Renal pelvis (tissue), 4 donors: ENCODE data around the gene HS3ST6. TPM values are rescaled to one million over a fixed set of nuclear protein-coding genes. Genes with fewer than 3 reads are reported as not detected.
"Not testable (repeated sequence)": the region's sequence is repeated elsewhere in the genome, so short reads cannot be mapped to it uniquely, and the experiment has no call there.

Source experiments
- DNase-seq: peaks from one replicate; pipeline ENCODE4 v3.0.0-alpha.2; 2013
- polyA plus RNA-seq, 3 donors: library from polyadenylated mRNA; unstranded; fragments of 120-200 nt; gene quantifications; one replicate each; pipeline ENCODE4 v1.2.1, GENCODE V29; 2013; ENCODE audit not compliant: insufficient read length in 3 of 3

HS3ST6 gene
- polyA plus RNA-seq, 3 donors = 0.13 to 0.41 (median 0.37) TPM

DNA sequence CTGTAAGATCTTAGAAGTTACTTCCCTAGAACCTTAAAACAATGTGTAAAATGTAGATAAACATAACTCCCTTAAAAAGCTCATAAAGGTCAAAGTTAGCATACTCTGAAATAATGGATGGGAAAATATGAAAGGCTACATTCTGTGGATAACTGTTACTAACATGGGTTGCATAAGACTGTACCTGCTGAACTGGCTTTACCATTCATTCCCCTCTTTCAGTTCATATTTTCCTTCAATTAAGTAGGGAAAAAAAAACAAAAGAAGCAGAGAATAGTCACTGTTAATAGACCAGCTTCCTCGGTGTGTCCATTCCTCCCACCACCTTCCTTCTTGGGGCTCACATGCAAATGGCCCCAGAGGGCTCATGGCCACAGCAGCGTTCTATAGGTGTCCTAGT lies 38.7 kb downstream of the HS3ST6 start:
- DNase-seq = no peak

- no peak for DNase-seq
Measured at GRCh38 chr16:1878256-1878655, 40.0 kb downstream of the HS3ST6 start.

GRCh38 chr16:1877804-1878203 lies 40.4 kb downstream of the HS3ST6 start:
- DNase-seq = no peak

GRCh38 chr16:1877089-1877488 lies 41.1 kb downstream of the HS3ST6 start:
- no peak for DNase-seq

DNA sequence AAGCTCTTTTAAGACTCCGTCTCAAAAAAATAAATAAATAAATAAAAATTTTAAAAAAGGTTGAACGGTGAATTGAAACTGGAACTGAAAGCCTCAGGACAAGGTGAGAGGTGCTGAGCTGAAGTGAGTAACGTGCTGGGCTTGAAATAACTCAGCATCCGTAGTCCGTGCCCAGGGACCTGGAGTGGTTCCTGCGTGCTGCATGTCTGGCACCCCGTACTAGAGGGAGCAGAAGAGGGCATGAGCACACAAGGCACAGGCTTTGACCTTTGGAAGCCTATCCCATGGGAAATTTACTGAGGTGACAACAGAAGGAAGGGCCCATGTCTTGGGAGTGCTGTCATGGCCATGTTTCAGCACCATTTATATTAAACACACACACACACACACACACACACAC lies 41.7 kb downstream of the HS3ST6 start:
- no peak for DNase-seq

- DNase-seq = not testable (repeated sequence)
Measured at GRCh38 chr16:1876066-1876465, 42.1 kb downstream of the HS3ST6 start.

- DNase-seq = peak; percentile 35
Measured at GRCh38 chr16:1874854-1875253, 43.4 kb downstream of the HS3ST6 start.

DNA sequence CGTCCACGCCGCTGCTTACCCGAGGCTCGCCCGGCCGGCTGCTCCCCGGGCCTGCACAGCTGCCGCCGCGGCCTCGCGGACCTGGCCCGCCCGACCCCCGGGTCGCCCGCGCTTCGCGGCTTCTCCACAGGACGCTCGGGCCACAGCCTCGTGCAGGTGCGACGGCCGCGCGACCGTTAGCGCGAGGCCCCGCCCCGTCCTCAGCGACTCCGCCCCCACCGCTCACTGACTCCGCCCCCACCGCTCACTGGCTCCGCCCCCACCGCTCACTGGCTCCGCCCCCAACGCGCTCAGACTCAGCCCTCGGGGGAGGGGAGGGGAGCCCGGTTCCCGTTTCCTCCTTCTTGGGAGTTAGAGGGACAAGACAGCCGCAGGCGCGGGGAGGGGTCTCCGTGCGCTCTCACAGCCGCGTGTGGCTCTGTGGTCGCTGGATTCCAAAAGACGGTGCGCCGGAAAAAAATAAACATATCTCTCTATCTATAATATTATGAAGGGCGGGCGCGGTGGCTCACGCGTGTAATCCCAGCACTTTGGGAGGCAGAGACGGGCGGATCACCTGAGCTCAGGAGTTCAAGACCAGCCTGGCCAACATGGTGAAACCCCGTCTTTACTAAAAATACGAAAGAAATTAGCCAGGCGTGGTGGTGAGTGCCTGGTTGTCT lies 46.1 kb downstream of the HS3ST6 start, which contains the start of gene MEIOB:
Gene MEIOB (minus strand): TSS at position 191 of the 662 bp plus-strand sequence. CDS start 3,989 bp downstream, outside the sequence.
- DNase-seq = no peak

DNA sequence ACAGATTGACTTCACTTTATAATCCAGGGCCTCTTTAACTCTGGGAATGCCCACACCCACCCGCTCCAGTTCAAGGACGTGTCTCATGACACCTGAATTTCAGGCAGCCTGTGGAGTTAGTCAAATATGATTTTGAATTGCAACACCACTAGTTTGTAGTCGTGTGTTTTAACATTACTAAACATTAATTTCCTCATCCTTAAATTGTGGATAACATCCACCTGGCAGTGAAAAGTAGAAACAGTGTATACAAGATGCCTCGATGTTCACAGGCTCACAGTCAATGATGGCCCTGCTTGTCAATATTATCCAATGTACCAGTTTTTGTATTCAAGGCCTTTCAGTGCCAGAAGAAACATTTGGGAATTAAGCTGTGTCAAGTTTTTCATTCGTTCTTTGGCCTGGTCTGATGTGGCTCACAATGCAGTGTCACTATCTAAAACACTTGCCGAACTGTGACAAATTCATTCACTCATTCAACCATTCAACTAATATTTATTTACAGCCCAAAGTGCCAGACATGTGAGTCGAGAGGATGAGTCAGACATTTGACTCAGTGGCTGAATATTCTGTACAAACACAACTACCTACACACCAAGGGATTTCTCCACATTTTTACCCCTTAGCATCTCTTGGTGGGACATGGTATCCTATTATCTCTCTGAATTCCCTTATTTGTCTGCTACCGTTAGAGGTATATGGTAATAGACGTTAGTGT lies 47.7 kb downstream of the HS3ST6 start:
- DNase-seq = no peak

DNA sequence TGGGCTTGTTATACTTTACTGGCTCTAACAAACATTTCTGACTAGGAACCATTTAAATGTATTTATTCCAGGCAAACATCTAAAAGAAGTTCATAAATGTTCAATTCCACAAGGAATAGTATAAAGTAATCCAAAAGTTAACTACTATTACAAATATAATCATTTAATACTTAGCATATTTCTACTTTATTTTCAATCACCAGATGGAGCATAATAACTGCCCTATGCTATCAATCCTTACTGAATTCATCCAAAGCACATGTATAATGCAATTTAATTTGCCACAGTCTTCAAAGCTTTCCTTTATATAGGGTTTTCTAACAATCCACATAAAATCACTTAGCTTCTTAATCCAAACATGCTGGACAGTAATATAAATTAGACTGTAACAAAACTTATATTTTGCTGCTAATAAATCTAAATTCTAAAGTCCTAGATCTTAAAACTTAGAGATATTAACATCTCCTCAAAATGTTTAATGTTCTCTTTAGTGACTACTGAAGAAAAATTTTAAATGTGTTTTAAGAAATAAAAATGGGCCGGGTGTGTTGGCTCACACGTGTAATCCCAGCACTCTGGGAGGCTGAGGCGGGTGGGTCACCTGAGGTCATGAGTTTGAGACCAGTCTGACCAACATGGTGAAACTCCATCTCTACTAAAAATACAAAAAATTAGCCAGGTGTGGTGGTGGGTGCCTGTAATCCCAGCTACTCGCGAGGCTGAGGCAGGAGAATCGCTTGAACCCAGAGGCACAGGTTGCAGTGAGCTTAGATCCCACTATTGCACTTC lies 52.1 kb downstream of the HS3ST6 start:
- DNase-seq = no peak

GRCh38 chr16:1863681-1864460 lies 54.3 kb downstream of the HS3ST6 start:
- DNase-seq = peak; percentile 40

DNA sequence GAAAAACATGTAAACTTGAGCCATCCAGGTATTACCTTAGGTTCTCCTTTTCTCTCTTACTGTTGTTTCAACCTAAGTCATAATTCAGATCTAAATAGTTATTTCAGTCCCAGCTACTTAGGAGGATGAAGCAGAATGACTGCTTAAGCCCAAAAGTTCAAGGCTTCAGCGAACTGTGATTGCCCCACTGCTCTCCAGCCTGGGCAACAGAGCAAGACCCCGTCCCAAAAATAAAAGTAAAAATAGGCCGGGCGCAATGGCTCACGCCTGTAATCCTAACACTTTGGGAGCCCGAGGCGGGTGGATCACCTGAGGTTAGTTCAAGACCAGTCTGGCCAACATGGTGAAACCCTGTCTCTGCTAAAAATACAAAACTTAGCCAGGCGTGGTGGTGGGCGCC lies 55.8 kb downstream of the HS3ST6 start:
- DNase-seq = no peak

- no peak for DNase-seq
Measured at GRCh38 chr16:1861730-1862129, 56.5 kb downstream of the HS3ST6 start.

Other genes starting within 250 kb of the HS3ST6 start
- gene JPT2, start 240.1 kb downstream of the HS3ST6 start, polyA plus RNA-seq = 10 to 100 TPM; 75.4 to 83.3 (median 78.9) TPM
- gene MAPK8IP3, start 212.2 kb downstream of the HS3ST6 start, polyA plus RNA-seq = 10 to 100 TPM; 55.4 to 85.5 (median 78.5) TPM
- 10 to 100 TPM; 35.5 to 43.7 (median 43.2) TPM for gene NME3, start 146.9 kb downstream of the HS3ST6 start, polyA plus RNA-seq
- gene EME2, start 145.6 kb downstream of the HS3ST6 start, polyA plus RNA-seq = 10 to 100 TPM in 2 of 3 donors, 1 to 10 TPM in 1; 8.8 to 13.4 (median 13.4) TPM
- 10 to 100 TPM; 71.9 to 98.1 (median 83.5) TPM for gene MRPS34, start 145.3 kb downstream of the HS3ST6 start, polyA plus RNA-seq
- 10 to 100 TPM; 45.1 to 53.2 (median 52.4) TPM for gene SPSB3, start 135.8 kb downstream of the HS3ST6 start, polyA plus RNA-seq
- 10 to 100 TPM; 48.7 to 61.4 (median 60.8) TPM for gene NUBP2, start 135.5 kb downstream of the HS3ST6 start, polyA plus RNA-seq
- gene IGFALS, start 124.7 kb downstream of the HS3ST6 start, polyA plus RNA-seq = 1 to 10 TPM; 2.4 to 4.2 (median 3.9) TPM
- gene HAGH, start 91.6 kb downstream of the HS3ST6 start, polyA plus RNA-seq = 10 to 100 TPM; 43.4 to 50.5 (median 47.8) TPM
- gene FAHD1, start 91.2 kb downstream of the HS3ST6 start, polyA plus RNA-seq = 10 to 100 TPM; 39.0 to 45.7 (median 39.2) TPM
- 1 to 10 TPM; 1.0 to 2.2 (median 1.9) TPM for gene MEIOB, start 46.3 kb downstream of the HS3ST6 start, polyA plus RNA-seq
- gene MSRB1, start 24.8 kb upstream of the HS3ST6 start, polyA plus RNA-seq = 10 to 100 TPM; 79.7 to 87.6 (median 82.1) TPM
- under 1 TPM; 0.09 to 0.42 (median 0.21) TPM for gene RPL3L, start 36.3 kb upstream of the HS3ST6 start, polyA plus RNA-seq
- 100 to 1,000 TPM; 124 to 158 (median 132) TPM for gene NDUFB10, start 41.1 kb upstream of the HS3ST6 start, polyA plus RNA-seq
- gene RPS2, start 46.4 kb upstream of the HS3ST6 start, polyA plus RNA-seq = 1,000 to 10,000 TPM; 1,943 to 2,404 (median 2,241) TPM
- not detected for gene RNF151, start 48.4 kb upstream of the HS3ST6 start, polyA plus RNA-seq
- gene TBL3, start 53.6 kb upstream of the HS3ST6 start, polyA plus RNA-seq = 10 to 100 TPM; 36.5 to 49.0 (median 47.9) TPM
- gene NOXO1, start 63.1 kb upstream of the HS3ST6 start, polyA plus RNA-seq = 1 to 10 TPM in 1 of 3 donors, under 1 TPM in 2; 0.90 to 1.2 (median 1.00) TPM
- 10 to 100 TPM; 26.1 to 35.9 (median 31.6) TPM for gene GFER, start 65.8 kb upstream of the HS3ST6 start, polyA plus RNA-seq
- gene SYNGR3, start 71.6 kb upstream of the HS3ST6 start, polyA plus RNA-seq = 1 to 10 TPM; 1.5 to 2.4 (median 2.1) TPM
- 10 to 100 TPM; 21.4 to 30.9 (median 25.0) TPM for gene ZNF598, start 91.4 kb upstream of the HS3ST6 start, polyA plus RNA-seq
- gene NPW, start 101.4 kb upstream of the HS3ST6 start, polyA plus RNA-seq = 10 to 100 TPM in 2 of 3 donors, 1 to 10 TPM in 1; 4.5 to 14.3 (median 12.0) TPM
- 100 to 1,000 TPM; 116 to 169 (median 155) TPM for gene NHERF2, start 108.5 kb upstream of the HS3ST6 start, polyA plus RNA-seq
- gene NTHL1, start 129.4 kb upstream of the HS3ST6 start, polyA plus RNA-seq = 10 to 100 TPM; 19.7 to 26.7 (median 26.2) TPM
- 100 to 1,000 TPM; 141 to 174 (median 162) TPM for gene TSC2, start 129.6 kb upstream of the HS3ST6 start, polyA plus RNA-seq
- 100 to 1,000 TPM in 2 of 3 donors, 10 to 100 TPM in 1; 96.5 to 119 (median 115) TPM for gene PKD1, start 217.5 kb upstream of the HS3ST6 start, polyA plus RNA-seq
- gene RAB26, start 230.2 kb upstream of the HS3ST6 start, polyA plus RNA-seq = 1 to 10 TPM; 3.0 to 6.0 (median 3.1) TPM
- gene TRAF7, start 237.4 kb upstream of the HS3ST6 start, polyA plus RNA-seq = 10 to 100 TPM; 56.1 to 61.1 (median 60.6) TPM